T-helper 9 cell (primary cell): Measurements from ENCODE around the gene UNG.

Experiments used
- DNase-seq: peaks from one replicate; pipeline ENCODE4 v3.0.0-alpha.2; 2020

Gene UNG

DNA sequence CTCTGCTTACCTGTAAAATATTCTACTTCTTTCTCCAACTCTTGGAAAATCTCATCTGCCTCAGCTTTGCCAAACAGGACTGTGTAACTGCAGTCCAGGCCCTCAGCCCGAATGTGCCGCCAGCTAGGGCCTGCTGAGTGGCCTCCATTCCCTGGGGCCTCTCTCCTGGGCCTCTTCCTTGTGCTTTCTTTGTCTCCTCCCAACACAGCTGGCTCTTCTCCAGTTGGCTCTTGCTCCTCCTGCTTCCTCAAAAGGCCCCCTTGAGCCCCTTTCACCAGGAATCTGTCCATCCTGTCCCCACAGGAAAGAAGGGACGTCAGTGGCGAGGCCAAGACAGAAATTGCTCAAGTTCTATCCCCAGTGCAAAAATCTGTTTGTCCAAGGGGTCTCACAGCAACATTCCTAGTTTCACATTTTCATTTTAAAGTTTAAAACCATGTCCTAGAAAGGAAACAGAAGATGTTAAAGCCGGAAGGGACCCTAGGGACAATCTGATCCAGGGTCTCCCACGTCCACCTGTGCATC lies 4.8 kb upstream of the UNG start:
- no peak for DNase-seq

DNA sequence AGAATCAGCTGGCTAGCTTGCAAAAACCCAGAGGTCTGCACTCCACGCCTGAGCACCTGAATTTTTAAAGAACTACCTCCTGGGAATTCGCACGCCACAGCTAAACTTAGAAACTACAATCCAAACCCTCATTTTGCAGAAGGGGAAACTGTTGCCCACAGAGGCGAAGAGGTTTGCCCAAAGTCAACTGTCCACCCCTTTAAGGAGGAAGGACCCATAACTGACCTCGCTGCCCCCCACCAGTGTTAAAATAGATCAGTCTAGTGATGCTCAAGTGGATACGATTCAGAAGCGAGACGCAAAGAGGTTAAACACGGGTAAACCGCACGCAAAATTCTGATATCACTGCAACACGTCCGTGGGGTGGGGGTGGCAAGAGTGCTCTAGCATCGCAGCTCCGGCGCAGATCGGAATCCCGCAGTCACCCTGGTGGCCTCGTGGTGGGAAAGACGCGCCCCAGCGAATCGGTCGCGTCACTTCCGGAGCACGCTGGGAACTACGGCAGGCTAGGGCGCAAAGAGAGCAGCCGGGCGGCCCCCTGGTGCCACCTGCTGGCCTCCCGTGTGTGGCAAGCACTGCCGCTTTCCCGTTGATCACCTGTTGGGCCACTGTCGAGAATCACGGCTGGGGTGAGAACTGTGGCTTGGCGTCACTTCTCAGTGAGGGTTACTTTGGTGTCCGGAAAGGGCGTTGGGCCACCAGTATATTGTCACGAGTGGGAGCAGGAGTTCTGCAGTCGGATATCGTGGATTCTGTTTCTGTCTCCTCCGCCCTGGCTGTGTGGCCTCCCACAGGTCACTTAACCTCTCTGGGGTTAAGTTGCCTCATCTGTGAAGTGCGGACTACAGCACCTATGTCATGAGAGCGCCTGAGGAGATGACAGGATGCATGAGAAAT lies 4.1 kb upstream of the UNG start, which contains the start of gene ALKBH2:
TSS of gene ALKBH2 (minus strand) at position 451 of the 897 bp plus-strand sequence. CDS start 686 bp downstream, outside the sequence.
- peak; percentile 93 for DNase-seq

DNA sequence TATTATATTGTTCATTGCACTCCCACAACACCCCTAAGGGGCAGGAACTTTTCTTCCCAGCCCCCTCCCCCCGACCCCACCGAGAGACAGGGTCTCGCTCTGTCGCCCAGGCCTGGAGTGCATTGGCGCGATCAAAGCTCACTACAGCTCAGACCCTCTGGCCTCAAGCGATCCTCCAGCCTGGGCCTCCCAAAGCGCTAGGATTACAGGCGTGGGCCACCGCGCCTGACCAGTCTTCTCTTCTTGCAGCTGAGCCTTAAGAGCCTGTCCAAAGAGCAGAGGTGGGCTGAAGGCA lies 310 bp upstream of the UNG start:
- DNase-seq, result no peak

DNA sequence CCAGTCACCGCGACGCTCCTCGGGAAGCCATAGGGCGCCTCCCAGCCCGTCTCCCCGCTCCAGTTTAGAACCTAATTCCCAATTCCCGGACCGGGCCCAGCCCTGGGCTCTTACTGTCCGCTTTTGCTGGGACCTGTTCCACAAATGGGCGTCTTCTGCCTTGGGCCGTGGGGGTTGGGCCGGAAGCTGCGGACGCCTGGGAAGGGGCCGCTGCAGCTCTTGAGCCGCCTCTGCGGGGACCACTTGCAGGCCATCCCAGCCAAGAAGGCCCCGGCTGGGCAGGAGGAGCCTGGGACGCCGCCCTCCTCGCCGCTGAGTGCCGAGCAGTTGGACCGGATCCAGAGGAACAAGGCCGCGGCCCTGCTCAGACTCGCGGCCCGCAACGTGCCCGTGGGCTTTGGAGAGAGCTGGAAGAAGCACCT lies 797 bp downstream of the UNG start:
- no peak for DNase-seq

DNA sequence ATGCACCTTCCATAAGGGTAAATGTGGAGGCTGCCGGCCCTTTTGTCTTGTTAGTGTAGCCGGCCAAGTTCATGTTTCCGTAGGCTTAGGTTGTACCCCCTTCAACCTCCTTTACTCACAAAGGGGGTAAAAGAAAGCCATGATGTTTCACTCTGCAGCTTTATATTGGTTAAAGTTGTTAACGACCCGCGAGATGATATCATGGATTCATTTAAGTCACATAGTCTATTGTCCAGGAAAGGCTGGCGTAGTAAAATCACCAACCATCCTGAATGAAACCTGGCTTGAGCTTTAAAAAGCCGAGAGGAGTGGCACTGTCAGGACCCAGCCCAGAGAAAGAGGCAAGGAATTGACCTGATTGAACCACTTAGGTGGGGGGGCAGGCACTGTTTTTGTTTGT lies 1.3 kb downstream of the UNG start:
- no peak for DNase-seq

DNA sequence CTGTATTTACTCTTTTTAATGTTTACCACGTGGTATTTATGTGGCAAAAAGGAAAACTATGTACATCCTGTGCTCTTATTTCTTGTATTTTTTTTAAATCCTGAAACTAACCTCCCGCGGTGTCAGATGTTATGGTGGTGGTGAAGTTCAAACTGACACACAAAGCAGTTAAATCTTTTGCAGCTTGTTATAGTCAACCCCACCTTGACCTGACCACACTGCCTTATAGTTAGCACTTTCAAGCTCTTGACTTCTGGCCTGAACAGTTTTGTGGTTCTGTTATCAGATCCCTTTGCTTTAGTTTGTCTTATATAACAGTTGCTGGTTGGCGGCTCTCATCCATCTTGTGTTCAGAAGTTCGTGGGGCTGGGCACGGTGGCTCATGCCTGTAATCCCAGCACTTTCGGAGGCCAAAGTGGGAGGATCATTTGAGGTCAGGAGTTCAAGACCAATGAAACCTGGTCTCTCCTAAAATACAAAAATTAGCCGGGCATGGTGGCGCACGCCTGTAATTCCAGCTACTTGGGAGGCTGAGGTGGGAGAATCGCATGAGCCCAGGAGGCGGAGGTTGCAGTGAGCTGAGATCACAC lies 2.1 kb downstream of the UNG start:
- DNase-seq, result no peak

DNA sequence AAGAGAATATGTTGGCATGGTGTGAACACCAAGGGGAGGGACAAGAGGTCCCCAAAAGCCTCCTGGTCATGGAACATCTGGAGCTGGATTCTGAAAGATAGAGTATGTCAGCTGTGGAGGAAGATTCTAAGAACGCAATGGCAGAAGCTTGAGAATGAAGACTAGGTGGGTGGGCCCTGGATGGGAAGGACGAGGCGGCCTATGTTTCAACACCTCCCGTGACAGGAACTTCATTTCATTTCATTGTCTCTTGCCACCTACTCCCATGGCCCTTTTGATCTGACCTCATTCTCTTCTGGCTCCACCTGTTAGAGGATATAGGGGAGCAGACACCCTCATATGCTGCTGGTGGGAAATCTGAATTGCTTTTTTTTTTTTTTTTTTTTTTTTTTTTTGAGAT lies 3.3 kb downstream of the UNG start:
- DNase-seq, result no peak

DNA sequence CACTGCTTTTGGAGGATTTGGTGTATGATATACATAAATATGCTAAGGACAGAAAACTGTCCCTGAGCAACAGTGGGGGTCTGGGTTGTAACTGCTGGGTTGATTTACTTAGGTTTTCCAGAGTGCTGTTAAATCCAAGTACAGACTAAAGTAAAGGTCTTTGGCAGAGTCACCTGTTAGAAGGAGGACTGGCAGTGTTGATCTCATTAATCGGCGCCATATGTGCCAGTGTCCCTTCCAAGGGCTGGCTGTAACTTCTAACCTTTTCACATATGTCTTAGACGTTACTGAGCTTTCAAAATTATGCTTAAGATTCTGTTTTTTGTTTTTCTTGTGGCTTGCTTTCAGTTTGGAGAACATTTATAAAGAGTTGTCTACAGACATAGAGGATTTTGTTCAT lies 5.1 kb downstream of the UNG start:
- DNase-seq, result no peak

DNA sequence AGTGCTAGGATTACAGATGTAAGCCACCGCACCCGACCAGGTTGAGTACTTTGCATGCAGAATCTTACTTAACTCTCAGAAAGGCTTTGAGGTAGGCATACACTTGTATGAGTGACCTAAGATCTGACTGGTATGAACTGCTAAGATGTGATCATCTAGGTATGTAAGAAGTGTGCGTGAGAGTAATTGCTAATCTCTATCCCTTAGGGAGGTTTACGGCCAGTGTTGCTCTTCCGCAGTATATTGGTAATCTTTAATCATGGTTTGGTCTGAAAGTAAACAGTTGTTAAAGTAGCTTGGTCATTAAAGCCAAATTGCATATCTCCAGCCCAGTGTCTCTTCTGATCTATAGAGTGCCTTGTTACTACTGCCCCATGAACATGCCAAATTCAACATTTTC lies 7.8 kb downstream of the UNG start:
- DNase-seq, result no peak

DNA sequence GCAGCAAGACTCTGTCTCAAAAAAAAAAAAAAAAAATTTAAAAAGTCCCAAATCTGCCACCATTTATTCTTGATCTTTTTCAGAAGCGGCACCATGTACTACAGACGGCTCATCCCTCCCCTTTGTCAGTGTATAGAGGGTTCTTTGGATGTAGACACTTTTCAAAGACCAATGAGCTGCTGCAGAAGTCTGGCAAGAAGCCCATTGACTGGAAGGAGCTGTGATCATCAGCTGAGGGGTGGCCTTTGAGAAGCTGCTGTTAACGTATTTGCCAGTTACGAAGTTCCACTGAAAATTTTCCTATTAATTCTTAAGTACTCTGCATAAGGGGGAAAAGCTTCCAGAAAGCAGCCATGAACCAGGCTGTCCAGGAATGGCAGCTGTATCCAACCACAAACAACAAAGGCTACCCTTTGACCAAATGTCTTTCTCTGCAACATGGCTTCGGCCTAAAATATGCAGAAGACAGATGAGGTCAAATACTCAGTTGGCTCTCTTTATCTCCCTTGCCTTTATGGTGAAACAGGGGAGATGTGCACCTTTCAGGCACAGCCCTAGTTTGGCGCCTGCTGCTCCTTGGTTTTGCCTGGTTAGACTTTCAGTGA lies 12.5 kb downstream of the UNG start:
- DNase-seq, result no peak

DNA sequence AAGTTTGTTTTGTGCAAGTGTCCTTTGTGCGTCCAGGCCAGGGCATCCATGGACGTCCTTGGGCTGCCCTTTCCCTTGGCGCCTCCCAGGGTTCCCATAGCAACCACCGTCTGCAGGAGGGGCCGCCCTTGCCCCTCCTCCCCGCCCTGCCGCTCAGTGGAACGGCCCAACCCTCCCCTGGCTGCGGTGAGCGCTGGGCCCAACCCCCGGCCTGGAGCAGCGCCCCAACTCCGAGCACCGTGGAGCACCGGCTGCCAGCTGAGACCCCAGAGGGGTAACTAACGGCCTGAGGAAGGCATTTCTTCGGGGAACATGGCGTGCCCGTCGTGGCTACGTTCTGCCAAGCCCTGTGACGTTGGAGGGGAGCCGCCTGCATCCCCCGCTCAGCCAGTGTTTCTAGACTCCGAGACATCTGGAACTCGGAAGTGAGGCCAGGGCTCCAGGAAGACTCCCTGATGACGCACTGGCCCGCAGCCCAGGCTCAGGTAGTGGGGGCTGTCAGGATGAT lies 13.6 kb downstream of the UNG start:
- peak; percentile 27 for DNase-seq

DNA sequence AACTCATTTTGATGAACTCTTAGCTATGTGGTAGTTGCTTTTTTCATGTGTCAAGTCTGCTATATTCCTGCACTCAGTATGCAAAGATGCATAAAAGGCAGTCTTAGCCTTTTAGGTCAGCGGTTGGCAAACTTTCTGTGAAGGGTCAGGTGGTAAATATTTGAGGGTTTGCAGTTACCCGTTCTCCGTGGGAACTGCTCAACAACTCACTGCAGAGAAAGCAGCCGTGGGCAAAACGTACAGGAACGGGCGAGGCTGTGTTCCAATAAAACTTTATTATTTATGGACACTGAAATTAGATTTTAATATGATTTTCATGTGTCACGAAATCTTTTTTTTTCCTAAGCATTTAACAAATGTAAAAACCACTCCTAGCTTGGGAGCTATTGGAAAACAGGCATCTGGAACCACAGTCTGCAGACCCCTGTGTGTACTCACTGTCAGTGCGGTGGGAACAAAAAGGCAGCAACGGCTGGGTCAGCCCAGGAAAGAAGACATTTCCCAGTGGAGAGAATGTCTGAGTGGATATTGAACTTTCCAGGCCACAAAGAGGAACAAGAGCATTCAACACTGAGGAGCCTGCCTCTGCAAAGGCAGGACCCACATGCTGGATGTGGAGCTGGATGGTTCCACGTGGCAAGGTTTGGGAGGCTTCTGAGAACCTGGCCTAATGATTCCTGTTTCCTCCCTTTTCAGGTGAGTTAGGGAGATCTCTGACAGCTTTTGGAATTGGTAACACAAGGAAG lies 15.5 kb downstream of the UNG start:
- DNase-seq, result no peak

DNA sequence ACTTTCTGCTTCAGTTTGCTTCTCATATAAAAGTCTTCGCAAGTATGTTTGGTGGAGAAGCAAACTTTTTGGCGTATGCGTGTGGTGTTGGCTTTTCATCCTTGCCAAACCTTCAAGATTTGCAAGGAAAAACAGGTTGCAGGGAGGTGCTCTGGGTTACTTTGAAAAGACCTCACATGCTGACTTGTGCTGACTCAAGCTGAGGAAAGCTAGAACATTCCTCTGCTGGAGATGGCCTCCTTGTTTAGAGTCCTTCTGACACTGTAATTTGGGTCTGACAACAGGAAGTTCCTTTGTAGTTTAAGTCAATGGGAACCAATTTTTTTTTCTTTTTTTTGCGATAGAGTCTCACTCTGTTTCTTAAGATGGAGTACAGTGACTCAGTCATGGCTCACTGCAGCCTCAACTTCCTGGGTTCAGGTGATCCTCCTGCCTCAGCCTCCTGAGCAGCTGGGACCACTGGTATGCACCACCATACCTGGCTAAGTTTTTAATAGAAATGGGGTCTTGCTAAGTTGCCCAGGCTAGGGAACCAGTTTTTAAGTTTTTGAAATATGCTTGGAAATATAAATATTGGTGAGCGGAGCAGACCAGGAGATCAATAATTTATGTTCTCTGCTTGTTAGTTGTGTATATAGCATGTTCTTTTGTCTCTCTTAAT lies 16.4 kb downstream of the UNG start:
- DNase-seq, result no peak

DNA sequence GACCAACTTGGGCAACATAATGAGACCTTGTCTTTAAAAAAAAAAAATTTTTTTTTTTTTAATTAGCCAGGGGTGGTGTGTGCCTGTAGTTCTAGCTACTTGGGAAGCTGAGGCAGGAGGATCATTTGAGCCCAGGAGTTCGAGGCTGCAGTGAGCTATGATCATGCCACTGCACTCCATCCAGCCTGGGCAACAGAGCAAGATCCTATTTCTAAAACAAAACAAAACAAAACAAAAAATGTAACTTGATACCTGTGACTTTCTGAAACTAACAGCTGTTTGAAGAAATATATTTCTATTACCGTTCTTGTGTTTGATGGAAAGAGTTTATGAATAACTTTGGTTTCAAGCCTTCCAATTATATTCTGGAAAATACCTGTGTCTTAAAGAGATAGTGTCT lies 17.2 kb downstream of the UNG start:
- no peak for DNase-seq

DNA sequence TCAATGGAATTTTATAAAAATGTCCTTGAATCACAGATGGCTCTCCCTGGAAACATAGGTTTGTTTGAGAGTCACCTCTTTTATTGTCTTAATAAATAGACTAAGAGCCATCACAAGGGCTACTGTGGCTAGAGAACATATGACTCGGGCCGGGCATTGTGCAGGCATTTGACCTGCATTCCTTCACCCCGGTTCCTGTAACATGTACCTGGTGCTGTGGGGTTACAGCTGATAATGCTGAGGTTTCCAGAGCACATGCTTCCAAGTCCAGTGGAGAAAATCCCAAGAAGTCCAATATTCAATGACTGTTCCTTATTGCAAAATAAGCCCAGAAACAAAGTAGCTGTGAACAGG lies 18.0 kb downstream of the UNG start:
- no peak for DNase-seq

DNA sequence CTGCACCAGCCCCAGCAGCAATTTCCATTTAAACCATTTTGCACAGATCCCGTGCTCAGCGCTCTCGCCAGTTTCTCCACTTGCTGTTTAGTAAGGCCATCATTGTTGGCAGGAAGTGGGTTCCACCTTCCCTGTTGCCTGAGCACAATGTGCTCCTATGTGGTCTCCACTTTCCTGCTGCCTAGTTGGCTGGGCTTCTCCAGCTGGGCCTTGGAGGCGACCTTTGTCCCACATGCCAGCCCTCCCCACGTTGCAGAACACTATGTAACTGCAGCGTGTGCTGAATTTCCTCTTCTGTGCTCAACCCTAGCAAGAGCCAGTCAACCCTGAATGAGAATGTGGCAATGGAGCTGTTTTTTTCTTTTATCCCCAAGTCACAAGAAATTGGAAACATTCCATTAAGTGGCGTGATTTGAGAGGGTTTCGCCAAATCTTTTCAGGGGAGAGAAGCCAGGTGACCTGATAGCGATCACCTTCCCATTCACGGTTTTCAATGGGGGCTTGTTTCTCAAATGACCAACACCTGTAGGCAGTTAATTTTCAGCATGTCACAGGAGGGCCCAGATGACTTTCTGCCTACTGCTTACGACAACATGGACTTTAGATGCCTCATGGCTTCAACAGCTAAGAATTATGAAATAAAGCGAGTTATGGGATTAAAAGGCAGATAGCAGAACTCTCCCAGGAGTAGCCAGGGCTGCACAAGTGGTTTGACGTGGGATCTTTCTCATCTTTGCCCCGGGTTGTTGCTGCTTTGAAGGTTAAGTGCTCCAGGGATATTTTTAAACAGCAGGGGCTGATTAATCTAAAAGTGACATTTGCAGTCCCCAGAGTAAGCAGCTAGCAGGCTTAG lies 18.6 kb downstream of the UNG start, which contains the start of gene ACACB:
TSS of gene ACACB (plus strand) at position 830 of the 853 bp plus-strand sequence. CDS start 22,819 bp downstream, outside the sequence.
- DNase-seq, result no peak

DNA sequence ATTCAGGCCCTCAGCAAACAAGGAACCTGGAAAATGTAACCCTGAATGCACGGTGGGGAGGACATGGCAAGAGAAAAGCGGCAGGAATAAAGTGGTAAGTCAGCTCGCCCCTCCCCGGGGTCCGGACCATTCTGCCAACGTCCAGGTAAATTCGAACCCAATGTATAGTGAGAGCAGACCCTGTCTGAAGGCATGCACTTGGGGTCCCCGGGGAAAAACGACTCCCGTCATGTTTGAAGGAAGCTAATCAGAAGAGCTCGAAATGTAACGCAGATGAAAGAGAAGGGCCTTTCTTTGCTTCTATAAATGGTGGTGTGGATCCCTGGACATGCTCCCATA lies 19.2 kb downstream of the UNG start:
- DNase-seq, result no peak

DNA sequence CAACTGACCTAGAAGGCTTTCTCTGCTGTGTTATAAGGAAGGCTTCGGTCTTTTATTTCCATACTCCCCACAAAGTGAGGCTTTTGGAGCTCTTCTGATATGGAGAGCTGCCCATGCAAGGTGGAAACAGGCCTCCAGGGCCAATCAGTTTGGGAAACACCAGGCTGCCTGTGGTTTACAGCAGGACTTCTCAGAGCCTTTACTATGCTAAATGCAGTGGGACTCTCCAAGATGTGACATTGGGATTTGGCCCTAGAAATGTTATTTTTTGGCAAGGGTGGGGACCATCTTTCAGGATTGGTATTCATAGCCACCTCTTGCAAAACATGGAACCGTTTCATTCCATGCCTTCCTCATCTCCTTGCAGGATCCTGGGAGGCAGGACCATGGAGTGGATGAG lies 22.7 kb downstream of the UNG start:
- DNase-seq, result no peak

DNA sequence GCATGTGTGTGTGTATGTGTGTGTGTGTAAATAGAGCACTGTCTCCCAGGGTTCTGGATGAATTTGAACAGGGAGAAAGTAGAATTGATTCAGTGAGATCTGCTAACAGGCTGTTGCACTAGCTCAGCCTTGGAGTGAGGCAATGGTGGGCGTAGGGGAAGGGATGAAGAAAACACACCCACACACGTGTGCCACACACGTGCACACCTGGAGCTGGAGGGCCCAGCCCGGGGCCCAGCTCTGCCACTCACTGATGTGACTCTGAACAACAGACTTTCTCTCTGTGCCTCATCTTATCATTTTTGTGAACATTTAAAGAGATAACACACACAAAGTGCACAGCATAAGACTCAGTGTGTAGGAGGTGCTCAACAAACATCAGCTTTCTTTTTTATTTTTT lies 23.2 kb downstream of the UNG start:
- no peak for DNase-seq

DNA sequence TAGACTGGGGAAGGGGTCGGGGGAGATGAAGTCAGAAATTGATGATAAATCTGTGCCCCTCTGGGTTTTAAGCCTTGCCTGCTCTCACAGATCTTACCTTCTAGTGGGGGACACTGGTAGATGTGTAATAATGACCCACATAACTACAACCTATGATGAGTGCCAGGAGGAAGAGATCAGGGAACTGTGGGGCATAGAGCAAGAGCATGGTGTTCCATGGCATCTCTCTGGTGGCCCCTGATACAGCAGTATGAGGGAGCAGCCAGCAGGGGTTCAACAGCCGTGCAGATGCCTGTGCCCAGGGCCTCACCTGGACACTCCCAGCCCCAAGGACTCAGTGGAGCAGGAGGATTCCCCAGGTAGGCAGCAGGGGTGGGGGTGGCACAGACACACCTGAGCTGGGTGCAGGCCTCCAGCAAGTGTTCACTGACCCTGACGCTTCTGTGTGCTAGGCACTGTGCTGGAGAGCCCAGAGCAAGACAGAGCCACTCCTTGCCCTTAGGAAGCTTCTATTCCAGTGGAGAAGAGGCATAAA lies 24.0 kb downstream of the UNG start:
- no peak for DNase-seq
